22Rv1 (cell line): ENCODE results near the gene ELMO3.

Source experiments
- ZFX ChIP-seq: fragments of 450-650 bp; IDR thresholded peaks from 2 replicates; pipeline ENCODE4 v1.6.1; 2017; ENCODE audit warnings: antibody characterized with exemption, borderline replicate concordance
- TF ChIP-seq, protein P1 (sequence below): fragments of 450-650 bp; IDR thresholded peaks from 2 replicates; pipeline ENCODE4 v1.5.1; 2017; ENCODE audit warnings: mild to moderate bottlenecking

DNA sequence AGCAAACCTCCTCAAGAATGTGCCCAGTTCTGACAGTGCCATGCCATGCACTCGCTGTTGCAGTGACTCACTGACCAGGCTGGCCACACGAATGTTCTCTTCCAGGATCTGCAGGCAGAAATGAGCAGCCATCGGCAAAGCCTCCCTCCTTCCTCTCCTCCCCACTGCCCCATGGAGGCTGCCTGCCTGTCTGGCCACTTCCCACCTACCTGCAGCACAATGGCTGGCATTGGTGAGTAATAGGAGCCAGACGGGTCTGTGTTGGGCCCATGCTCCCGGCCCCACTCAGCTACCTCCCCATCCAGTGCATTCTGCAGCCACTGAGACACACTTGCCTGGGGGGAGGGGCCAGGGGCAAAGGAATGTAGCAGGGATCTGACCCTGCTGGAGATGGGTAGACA is 12.4 kb upstream of the ELMO3 start:
- TF ChIP-seq, protein P1, sequence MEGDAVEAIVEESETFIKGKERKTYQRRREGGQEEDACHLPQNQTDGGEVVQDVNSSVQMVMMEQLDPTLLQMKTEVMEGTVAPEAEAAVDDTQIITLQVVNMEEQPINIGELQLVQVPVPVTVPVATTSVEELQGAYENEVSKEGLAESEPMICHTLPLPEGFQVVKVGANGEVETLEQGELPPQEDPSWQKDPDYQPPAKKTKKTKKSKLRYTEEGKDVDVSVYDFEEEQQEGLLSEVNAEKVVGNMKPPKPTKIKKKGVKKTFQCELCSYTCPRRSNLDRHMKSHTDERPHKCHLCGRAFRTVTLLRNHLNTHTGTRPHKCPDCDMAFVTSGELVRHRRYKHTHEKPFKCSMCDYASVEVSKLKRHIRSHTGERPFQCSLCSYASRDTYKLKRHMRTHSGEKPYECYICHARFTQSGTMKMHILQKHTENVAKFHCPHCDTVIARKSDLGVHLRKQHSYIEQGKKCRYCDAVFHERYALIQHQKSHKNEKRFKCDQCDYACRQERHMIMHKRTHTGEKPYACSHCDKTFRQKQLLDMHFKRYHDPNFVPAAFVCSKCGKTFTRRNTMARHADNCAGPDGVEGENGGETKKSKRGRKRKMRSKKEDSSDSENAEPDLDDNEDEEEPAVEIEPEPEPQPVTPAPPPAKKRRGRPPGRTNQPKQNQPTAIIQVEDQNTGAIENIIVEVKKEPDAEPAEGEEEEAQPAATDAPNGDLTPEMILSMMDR, result no peak
- no peak for TF ChIP-seq ZFX
